ENCODE data around the gene FAM114A1. TPM values are rescaled to one million over a fixed set of nuclear protein-coding genes. Genes with fewer than 3 reads are reported as not detected.
A peak's percentile ranks its signal among the peaks of the same experiment; 100 is the strongest.

Gene FAM114A1
- total RNA-seq, 2 experiments from 2014 or later, result not detected

DNA sequence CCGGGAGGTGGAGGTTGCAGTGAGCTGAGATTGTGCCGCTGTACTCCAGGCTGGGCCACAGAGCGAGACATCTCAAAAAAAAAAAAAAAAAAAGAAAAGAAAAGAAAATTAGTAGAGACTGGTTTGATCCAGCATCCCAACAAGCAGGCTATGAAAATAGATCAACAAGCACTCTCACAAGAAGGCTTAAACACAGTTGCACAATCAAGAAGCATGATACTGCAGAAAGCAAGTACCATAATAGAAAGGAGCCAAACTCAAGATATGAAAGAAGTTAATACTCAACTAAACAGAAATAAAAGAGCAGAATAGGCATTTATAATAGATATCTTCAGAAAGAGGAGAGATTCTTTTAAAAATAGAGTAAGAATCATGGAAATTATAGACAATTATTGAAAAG is 21.6 kb upstream of the FAM114A1 start:
- Histone ChIP-seq H3K4me1 (ENCODE audit: insufficient read depth, low read length) (no peaks in the 10 kb centered on the region), H3K9me3 (ENCODE audit: control insufficient read depth in 1 of 2, insufficient read depth in 1 of 2, low read length in 2 of 2) (peaks cover 0 to 8% of the 10 kb centered on the region in 2 experiments), H3K36me3 (ENCODE audit: insufficient read depth, low read length) (no peaks in the 10 kb centered on the region), H3K27me3 (ENCODE audit: control insufficient read depth in 1 of 2, insufficient read depth in 2 of 2, low read length in 2 of 2) (no peaks in the 10 kb centered on the region), H3K27ac (ENCODE audit: low read depth in 1 of 2, low read length in 2 of 2) (no peak overlapping the region), H3K4me3 (ENCODE audit: low read length) (no peak overlapping the region)
- ChIA-PET POLR2A (interaction anchor here (1.5 kb wide), 1 partner anchor 10 kb away, joined by 3 read pairs; the partner anchor contains the start of gene TLR6), CTCF (interaction anchor here (1.0 kb wide), 1 partner anchor 14 kb away, joined by 3 read pairs; no protein-coding TSS in a partner anchor)
- Mint-ChIP-seq H3K4me3 (no peak overlapping the region), H3K36me3 (ENCODE audit: low read depth) (peaks cover 16% of the 10 kb centered on the region), H3K27ac (no peak overlapping the region), H3K9me3 (peaks cover 5% of the 10 kb centered on the region), H3K4me1 (ENCODE audit: low read depth) (peaks cover 6% of the 10 kb centered on the region), H3K27me3 (no peaks in the 10 kb centered on the region)
- TF ChIP-seq CTCF (IDR thresholded peaks at IDR 0.05), result no peak
- DNase-seq, result no peak
- no peak for ATAC-seq (ENCODE audit: poor library complexity)
- intact Hi-C loops (cut with DNase I, micrococcal nuclease), result no loop called here

DNA sequence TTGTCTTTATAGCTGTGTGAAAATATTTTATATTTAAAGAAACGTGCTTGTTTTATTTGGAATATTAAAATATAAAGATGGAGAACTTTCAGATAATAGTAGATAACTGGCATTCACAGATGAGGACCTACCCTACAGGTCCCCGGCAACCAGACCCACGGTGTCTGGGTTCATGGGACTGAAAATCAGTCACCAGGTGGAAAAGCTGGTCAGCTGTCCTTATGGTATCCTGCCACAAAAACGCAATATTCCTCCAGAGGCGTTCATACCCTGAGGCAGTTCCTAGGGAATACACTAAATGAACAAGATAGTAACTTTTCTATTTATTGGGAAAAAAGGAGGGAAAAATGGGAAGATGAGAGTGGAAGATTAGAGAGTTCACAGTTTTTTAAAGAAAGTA is 12.1 kb upstream of the FAM114A1 start:
- no peaks in the 10 kb centered on the region for H3K36me3 ChIP-seq (ENCODE audit: insufficient read depth, low read length)
- ChIA-PET CTCF (interaction anchor here (0.9 to 2.3 kb wide), 6 partner anchors 8 to 327 kb away, joined by 3 to 11 read pairs (median 4); partner anchors contain the start of gene WDR19), POLR2A (interaction anchor here (0.6 to 3.0 kb wide), 6 partner anchors 9 to 190 kb away, joined by 3 to 19 read pairs (median 3); partner anchors contain the start of gene TLR1)
- DNase-seq (no peak), ATAC-seq (ENCODE audit: poor library complexity) (no peak)
- TF ChIP-seq CTCF (IDR thresholded peaks at IDR 0.05), result no peak
- H3K27ac Mint-ChIP-seq, result peak overlapping the region; percentile 78
- H3K36me3 Mint-ChIP-seq (ENCODE audit: low read depth), result no peaks in the 10 kb centered on the region
- H3K4me3 Mint-ChIP-seq, result no peak overlapping the region
- no peaks in the 10 kb centered on the region for H3K9me3 Mint-ChIP-seq
- H3K27ac ChIP-seq (ENCODE audit: low read depth in 1 of 2, low read length in 2 of 2), result peak overlapping the region in 1 of 2 donors; percentile 32
- no peaks in the 10 kb centered on the region for H3K9me3 ChIP-seq (ENCODE audit: control insufficient read depth in 1 of 2, insufficient read depth in 1 of 2, low read length in 2 of 2)
- no peaks in the 10 kb centered on the region for H3K27me3 ChIP-seq (ENCODE audit: control insufficient read depth in 1 of 2, insufficient read depth in 2 of 2, low read length in 2 of 2)
- H3K4me1 ChIP-seq (ENCODE audit: insufficient read depth, low read length), result peaks cover 15% of the 10 kb centered on the region
- peaks cover 30% of the 10 kb centered on the region for H3K4me1 Mint-ChIP-seq (ENCODE audit: low read depth)
- intact Hi-C loops (cut with DNase I, micrococcal nuclease), result loop anchor here (5.0 to 10.0 kb wide), 3 partner anchors 678 to 793 kb away; no protein-coding TSS in a partner anchor
- no peaks in the 10 kb centered on the region for H3K27me3 Mint-ChIP-seq
- peak overlapping the region; percentile 50 for H3K4me3 ChIP-seq (ENCODE audit: low read length)

- H3K9me3 Mint-ChIP-seq, result no peaks in the 10 kb centered on the region
- Histone ChIP-seq H3K4me3 (ENCODE audit: low read length) (peak overlapping the region; percentile 50), H3K27ac (ENCODE audit: low read depth in 1 of 2, low read length in 2 of 2) (peak overlapping the region; percentile 8 to 44), H3K36me3 (ENCODE audit: insufficient read depth, low read length) (no peaks in the 10 kb centered on the region), H3K27me3 (ENCODE audit: control insufficient read depth in 1 of 2, insufficient read depth in 2 of 2, low read length in 2 of 2) (no peaks in the 10 kb centered on the region), H3K9me3 (ENCODE audit: control insufficient read depth in 1 of 2, insufficient read depth in 1 of 2, low read length in 2 of 2) (no peaks in the 10 kb centered on the region), H3K4me1 (ENCODE audit: insufficient read depth, low read length) (peaks cover 18% of the 10 kb centered on the region)
- H3K27ac Mint-ChIP-seq, result peak overlapping the region; percentile 78
- H3K4me1 Mint-ChIP-seq (ENCODE audit: low read depth), result peaks cover 35% of the 10 kb centered on the region
- CTCF ChIA-PET, result interaction anchor here (0.9 to 2.3 kb wide), 7 partner anchors 9 to 326 kb away, joined by 3 to 11 read pairs (median 3); partner anchors contain the start of genes TLR10 and WDR19
- peak; percentile 24 for ATAC-seq (ENCODE audit: poor library complexity)
- intact Hi-C loops (cut with DNase I, micrococcal nuclease), result loop anchor here (1.0 to 10.0 kb wide), 5 partner anchors 51 to 794 kb away; partner anchors contain the start of gene TLR1 (in 1 of the 2)
- no peaks in the 10 kb centered on the region for H3K27me3 Mint-ChIP-seq
- POLR2A ChIA-PET, result interaction anchor here (0.6 to 3.0 kb wide), 6 partner anchors 9 to 189 kb away, joined by 3 to 19 read pairs (median 3); partner anchors contain the start of gene TLR1
- peak in 4 of 14 experiments; percentile 21 to 52 (median 46) for DNase-seq
- H3K4me3 Mint-ChIP-seq, result peak overlapping the region; percentile 69
- no peak for TF ChIP-seq CTCF (IDR thresholded peaks at IDR 0.05)
- H3K36me3 Mint-ChIP-seq (ENCODE audit: low read depth), result no peaks in the 10 kb centered on the region
Measured at GRCh38 chr4:38856046-38856445, 11.6 kb upstream of the FAM114A1 start.

Data from CD4-positive, alpha-beta T cell (primary cell).